ENCODE measurements around the gene ID2.
"Not testable (repeated sequence)": the region's sequence is repeated elsewhere in the genome, so short reads cannot be mapped to it uniquely, and the experiment has no call there.

ID2 gene

DNA sequence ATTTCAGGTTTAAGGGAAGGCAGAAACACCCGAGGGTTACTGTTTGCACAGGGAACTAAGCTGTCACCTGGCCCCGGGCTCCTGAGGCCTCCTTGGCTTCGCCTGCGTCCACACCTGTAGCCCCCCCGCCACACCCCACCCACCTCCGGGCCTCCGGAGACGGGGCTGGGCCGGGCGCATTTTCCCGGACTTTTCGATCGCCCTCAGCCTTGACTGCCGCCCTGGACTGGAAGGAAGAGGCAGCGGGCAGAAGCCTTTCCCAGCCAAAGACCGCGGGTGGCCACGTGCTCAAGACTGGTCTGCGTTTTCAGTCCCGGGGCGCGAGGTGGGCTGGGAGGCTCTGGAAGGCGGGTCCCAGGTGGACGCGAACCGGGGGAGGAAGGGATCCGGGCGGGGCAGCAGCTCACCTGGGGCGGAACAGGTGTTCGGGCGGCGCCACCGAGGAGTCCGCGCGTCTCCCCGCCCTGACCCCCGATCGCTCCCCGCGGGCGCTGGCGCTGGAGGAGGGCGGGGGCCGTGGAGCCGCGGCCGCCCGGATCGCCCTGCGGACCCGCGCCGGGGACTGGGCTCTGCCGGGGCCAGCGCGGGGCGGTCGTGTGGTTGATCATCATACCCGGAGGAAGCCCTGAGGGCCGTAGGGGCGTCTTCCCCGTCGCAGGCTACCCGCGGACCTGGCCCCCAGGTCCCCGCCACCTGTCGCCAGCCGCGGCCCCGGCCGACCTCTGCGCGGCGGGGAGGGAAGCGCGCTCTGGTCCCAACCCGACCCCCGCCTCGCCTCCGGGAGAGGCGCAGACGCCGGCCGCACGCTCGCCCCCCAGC lies 3.2 kb downstream of the ID2 start:
- peak; percentile 55 to 60 for DNase-seq (ENCODE audit: low read depth in 2 of 2)

DNA sequence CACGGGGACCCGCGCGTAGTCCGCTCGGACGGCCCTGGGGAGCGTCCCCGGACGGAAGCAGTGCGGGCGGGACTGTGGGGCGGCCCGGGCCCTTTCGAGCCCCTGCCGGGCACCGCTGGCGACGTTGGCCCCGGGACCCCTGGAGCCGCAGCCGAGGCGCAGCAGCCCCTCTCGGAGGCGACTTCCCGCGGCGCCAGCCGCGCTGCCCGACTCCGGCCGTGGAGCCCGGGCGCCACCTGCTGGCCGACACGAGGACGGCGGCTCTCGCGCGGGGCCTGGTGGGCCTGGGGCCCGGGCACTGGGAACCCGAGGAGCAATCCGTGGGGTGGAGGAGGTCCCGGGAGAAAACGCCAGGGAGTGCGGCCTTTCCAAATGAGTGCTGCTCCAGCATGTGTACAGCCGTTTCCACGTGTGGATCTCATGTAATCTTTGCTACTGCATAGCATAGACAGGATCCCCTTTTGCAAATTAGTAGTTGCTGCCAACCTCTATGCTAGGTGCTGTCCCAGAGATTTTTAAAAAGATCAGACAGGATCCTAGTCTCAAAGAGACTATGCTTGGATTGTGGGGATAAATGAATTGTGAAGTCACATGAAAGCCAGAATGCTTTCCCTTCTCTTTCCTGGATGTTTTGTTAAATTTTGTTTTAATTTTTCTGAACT lies 4.0 kb downstream of the ID2 start:
- peak; percentile 71 to 80 for DNase-seq (ENCODE audit: low read depth in 2 of 2)

GRCh38 chr2:8691859-8692437 lies 10.1 kb downstream of the ID2 start:
- DNase-seq (ENCODE audit: low read depth in 2 of 2) = no peak

GRCh38 chr2:8692783-8693156 lies 10.9 kb downstream of the ID2 start:
- DNase-seq (ENCODE audit: low read depth in 2 of 2) = no peak

DNA sequence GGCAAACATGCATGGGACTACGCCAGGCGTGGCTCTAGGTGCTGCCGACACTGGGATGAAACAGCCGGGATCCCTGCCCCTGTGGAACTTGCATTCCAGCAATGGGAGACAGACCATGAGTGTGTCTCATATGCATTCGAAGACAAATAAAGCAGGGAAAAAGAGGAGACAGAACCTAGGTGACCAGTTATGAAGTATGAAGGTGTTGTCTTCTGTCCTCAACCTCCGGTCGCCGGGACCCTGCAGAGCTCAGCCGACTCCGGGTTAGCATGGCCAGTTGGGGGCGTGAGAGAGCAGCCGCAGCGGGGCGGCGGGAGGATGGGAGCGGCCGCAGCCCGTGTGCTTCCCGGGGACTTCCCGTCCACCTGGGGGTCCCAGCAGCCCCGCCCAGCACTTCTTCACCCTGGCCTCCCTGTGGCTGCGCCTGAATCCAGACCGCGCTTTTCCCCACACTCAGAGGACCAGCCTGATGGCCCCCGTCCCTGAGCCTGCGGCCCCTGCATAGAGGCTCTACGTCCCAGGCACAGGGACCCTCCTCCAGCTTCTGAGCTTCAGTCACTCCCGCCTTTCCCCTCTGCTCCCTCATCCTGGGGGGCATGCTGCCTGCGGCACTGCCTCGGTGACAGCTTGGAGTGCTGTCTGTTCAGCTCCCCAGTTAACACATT lies 11.4 kb downstream of the ID2 start:
- DNase-seq (ENCODE audit: low read depth in 2 of 2) = peak in 1 of 2 donors; percentile 54

DNA sequence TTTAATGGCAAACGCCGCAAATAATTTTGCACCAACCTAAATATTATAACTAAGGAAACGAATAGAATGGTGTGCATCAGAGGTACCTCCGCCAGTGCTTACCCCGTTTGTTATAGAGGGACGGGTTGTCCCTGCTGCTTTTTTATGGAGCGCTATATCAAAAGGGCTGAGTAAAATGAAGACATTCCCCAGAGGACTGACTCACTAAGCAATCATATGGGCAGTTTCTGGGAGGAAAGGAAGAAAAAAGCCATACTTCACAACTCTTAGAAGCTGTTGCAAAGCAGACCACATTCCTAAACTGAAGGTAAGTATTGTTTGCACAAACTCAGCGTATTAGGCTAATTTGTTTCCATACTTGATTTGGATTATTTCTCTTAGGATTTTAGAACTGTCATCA lies 12.9 kb downstream of the ID2 start:
- DNase-seq (ENCODE audit: low read depth in 2 of 2) = no peak

DNA sequence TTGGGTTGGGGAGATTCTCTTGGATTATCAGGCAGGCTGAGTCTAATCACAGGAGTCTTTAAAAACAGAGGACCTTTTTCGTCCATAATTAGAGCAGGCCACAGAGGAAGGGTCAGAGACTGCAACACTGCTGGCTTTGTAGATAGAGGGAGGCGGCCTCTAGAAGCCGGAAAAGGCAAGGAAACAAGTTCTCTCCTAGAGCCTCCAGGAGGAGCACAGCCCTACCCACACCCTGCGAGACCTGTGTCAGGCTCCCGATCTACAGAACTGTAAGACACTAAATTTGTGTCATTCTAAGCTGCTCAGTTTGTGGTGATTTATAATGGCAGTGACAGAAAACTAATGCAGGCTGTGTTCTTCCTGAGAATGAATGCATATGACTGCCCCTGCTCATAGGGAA lies 15.3 kb downstream of the ID2 start:
- no peak for DNase-seq (ENCODE audit: low read depth in 2 of 2)

DNA sequence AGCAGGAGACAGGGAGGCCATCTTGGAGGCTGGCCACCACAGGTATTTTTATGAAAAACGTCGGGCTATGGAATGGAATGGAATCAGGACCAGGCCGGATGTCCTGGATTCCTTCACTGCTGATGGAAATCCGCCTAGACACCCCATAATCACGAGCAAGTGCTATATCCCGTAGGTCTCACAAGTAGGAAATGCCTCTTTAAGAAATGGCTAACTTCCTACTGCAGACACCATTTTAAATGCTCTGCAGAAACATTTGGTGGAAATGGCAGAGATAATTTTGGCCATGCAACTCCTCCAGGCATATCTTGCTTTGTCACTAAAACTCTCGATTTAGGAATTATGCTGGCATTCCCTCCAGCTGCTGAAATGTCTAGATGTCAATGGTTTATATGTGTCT lies 18.0 kb downstream of the ID2 start:
- no peak for DNase-seq (ENCODE audit: low read depth in 2 of 2)

GRCh38 chr2:8701681-8702379 lies 20.0 kb downstream of the ID2 start:
- DNase-seq (ENCODE audit: low read depth in 2 of 2) = no peak

DNA sequence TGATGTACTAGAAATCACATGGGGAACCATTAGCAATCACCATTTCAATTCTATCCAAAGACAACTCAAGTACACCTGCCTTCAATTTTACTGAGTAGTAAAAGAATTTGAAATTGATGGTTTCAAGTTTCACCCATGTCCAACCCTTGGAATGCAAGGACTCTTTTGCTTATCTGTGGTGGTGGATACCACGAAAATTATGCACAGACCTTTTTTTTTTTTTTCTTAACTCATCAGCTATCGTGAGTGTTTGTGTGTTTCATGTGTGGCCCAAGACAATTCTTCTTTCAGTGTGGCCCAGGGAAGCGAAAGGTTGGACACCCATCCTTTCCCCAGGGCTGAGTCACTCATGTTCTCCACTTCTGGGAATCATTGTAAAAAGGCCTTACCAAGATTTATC lies 23.1 kb downstream of the ID2 start:
- no peak for DNase-seq (ENCODE audit: low read depth in 2 of 2)

DNA sequence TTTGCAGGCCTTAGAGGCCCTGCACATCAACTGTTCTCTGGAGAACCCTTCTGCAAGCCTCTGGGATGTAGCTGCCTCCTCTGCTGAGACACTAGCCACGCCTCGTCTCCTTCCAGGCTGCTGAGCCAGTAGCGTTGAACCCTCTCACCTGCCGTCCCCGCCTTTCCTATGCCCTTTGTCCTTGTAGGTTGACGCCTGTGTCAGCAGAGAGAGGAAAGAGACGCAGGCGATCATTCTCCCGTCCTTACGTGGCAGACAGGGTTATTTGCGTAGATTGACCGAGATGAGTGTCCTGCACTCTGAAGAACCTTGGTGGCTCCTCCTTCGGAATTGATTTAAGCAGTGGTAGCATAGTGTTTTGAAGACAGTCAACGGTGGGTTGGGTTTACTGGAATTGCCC lies 27.8 kb downstream of the ID2 start:
- DNase-seq (ENCODE audit: low read depth in 2 of 2) = no peak

GRCh38 chr2:8710951-8711350 lies 29.1 kb downstream of the ID2 start:
- no peak for DNase-seq (ENCODE audit: low read depth in 2 of 2)

DNA sequence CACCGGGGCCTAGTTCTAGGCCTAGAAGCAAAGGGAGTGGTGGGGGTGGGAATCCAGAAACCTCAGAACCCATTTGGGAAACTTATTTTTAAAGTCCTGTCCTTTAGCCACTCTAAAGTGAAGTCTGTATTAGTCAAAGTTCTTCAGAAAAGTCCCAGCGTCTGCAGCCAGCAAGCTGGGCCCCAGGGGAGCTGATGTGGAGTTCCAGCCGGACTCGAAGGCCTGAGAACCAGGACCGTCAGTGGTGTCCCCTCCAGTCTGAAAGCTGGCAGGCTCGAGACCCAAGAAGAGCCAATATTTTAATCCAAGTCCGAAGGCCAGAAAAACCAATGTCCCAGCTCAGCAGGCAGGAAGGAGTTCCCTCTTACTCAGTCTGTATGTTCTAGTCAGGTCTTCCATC lies 32.4 kb downstream of the ID2 start:
- no peak for DNase-seq (ENCODE audit: low read depth in 2 of 2)

GRCh38 chr2:8714971-8715370 lies 33.1 kb downstream of the ID2 start:
- DNase-seq (ENCODE audit: low read depth in 2 of 2) = no peak

DNA sequence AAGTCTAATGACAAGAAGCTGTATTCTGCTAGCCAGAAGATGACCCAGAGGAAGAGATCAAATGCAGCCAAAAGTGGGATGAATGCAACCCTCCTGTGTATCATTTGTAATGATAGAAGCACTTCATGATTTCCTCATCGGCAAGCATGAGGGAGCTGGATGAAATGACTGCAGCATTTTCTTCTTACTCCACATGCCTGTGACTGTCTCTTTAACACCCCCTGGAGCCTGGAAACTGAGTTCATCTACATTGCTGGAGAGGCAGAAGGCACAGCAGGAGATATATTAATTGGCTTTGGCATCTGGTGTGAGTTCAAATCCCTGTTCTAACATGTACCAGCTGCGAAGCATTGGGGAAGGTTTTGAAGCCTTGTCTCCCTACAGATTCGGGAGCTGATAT lies 37.7 kb downstream of the ID2 start:
- no peak for DNase-seq (ENCODE audit: low read depth in 2 of 2)

- no peak for DNase-seq (ENCODE audit: low read depth in 2 of 2)
Observed at GRCh38 chr2:8720741-8721140, 38.9 kb downstream of the ID2 start.

- no peak for DNase-seq (ENCODE audit: low read depth in 2 of 2)
Observed at GRCh38 chr2:8721410-8721809, 39.6 kb downstream of the ID2 start.

DNA sequence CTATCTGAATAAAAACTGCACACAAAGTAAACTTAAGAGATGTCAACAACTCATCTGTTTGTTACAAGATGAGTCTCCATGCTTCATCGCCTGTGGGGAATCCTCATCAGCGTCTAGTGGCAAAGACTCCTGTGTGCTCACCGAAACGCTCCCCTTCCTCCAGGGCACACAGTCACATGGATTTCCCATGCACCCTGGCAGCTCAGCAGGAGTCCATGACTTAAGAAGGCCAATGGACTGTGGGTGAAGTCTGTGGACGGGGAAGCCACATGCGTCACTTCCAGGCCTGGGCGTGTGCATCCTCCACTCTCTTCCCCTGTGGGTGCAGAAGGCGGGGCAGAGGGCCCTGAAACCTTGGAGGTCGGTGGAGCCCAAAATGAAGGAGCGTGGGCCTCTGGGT lies 41.1 kb downstream of the ID2 start:
- DNase-seq (ENCODE audit: low read depth in 2 of 2) = no peak

DNA sequence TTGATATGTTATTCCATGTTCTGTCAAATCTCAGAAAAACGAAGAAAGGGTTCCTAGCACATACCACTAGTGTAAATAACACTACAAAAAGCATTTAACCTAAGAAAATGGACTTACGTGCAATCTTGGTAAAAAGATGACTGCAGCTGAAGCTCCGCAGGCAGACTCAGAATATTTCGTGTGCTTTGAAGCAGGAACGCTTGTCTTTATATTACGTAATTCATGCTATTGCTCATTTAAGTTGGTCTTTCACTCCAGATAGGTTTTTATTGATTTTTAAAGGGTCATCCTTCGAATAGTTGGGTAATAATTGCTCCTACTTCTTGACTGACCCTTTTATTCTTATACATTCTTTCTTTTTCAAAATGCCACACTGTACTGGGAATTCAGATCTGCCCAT lies 44.0 kb downstream of the ID2 start:
- DNase-seq (ENCODE audit: low read depth in 2 of 2) = no peak

- no peak for DNase-seq (ENCODE audit: low read depth in 2 of 2)
Observed at GRCh38 chr2:8728305-8729015, 46.6 kb downstream of the ID2 start.

GRCh38 chr2:8729101-8729500 lies 47.2 kb downstream of the ID2 start:
- not testable (repeated sequence) for DNase-seq (ENCODE audit: low read depth in 2 of 2)

All from stimulated activated CD4-positive, alpha-beta T cell treated with anti-CD3 and anti-CD28 coated beads, Interleukin-4, amount 100 ng/mL, for 48 hours (primary cell).